HG03439 (cell line): ENCODE results near the gene UQCR10.

Experiments used
- ATAC-seq: cut with Tn5 transposase; IDR thresholded peaks from one replicate; pipeline ENCODE4 v1.9.1; 2021; ENCODE audit warnings: mild to moderate bottlenecking, moderate library complexity; ENCODE audit not compliant: unreplicated experiment

The UQCR10 gene

DNA sequence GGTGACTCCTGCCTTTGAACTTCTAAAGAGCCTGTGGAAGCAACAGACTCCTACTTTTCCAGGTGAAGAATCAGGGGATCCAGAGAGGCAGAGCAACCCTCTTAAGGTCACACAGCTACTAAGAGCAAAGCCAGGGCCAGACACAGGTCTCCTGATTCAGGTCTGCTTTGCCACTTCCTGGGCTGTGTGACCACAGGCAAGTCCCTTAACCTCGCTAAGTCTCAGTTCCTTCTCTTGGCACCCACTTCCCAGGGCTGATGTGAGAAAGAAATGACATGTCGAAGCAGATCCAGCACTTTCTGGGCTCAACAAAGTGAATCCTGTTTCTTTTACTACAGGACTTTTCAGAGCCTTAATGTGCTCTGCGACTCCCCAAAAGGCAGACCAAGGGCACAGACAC lies 30.2 kb downstream of the UQCR10 start:
- no peak for ATAC-seq

DNA sequence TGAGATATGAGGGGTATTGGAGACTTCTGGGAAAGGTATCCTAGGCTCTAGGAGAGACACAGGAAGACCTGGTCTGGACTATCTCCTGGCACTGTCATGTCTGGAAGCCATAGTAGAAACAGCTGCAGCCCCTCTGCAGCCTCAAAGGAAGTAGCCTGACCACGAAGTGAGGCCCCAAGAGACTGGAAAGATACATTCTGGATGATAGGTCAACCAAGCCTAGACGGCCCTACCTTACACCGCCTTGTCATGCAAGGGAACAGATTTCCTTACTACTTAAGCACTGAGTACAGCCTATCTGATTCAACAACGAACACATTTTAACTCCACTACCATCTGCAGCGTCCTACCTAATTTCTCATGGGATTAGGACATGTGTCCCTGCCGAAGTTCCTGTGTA lies 31.1 kb downstream of the UQCR10 start:
- ATAC-seq, result no peak

DNA sequence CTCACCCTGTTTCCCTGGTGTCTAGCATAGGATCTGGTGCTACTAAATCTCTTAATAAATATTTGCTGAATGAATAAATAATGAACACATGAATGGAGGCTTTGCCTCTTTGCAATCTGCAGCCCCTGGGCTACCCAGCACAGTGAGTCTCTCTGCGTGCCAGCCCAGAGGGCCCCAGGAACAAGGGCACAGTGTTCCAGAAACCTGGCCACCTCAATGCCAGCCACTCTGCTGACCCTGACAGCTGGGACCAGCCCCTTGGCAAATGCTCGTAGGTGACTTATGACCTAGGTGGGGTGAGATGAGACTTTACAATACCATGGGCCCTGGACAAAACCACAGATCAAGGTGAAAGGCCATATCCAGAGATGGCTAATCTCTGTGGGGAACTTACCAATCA lies 31.6 kb downstream of the UQCR10 start:
- ATAC-seq, result no peak

DNA sequence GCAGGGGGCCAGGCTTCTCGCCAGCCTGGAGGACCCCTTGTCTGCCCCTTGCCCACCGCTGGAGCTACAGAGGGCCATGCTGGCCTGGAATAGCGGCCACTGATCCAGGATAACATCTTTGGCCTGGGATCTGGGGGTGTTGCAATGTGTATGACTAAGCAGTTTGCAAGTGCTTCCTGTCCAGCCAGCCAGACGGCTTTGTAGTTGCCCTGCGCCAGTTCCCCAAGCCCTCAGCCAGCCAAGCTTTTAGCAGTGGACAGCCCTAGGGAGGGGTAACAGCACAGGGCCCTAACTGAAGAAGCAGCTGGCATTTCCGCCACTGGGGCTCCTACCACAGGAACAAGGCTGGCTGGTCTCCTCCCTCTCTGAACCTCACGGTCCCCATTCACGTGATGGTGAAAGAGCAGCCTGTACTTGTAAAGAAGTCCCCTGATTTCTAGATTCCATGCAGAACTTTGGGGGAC lies 32.1 kb downstream of the UQCR10 start:
- no peak for ATAC-seq

DNA sequence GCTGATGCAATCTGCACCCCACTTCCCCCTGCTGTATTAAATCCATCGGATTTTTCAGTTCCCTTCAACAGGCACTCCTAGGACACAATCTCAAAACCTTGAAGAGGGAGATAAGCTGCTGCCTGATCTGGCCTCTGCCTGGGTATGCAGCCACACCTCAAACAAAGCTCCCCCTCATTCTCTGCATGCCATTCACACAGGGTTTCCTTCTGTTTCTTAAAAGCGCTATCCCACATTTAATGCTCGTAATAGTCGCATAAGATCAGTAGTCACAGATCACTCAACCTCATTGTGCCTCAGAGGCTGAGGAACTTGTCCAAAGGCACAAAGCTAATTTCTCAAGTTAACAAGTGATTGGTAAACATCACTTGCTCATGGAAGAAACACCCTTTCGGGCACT lies 34.0 kb downstream of the UQCR10 start:
- no peak for ATAC-seq

DNA sequence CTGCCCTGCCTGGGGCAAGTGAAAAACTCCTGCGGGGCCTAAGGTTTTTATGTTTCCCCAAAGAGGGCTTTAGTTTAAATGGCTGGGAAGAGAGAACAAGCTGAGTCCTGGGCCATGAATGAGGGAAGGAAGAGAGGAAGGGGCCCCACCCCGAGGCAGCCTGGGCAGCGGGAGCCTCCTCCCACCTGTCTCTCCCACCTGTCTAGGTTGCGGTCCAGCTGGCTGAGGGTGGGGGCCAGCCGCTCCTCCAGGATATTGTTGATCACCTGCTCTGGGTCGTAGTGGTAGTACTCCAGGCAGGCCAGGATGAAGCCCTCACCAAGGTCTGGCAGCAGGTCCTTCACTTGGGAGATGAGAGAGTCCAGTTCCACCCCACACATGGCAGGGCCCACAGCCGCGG lies 34.6 kb downstream of the UQCR10 start:
- ATAC-seq, result no peak

DNA sequence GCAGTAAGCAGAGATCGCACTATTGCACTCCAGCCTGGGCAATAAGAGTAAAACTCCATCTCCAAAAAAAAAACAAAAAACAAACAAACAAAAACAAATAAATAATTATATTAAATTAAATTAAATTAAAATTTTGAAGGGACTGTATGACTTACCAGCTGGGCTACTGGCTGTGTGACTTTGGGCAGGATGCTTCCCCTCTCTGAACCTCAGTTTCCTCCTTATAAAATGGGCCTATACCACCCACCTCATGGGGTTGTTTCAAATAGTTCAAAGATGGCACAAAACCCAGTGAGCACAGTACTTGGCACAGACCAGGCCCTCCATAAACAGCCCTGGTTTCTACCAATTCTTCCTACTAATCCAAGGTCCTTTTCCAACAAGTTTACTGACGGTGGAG lies 36.0 kb downstream of the UQCR10 start:
- no peak for ATAC-seq

DNA sequence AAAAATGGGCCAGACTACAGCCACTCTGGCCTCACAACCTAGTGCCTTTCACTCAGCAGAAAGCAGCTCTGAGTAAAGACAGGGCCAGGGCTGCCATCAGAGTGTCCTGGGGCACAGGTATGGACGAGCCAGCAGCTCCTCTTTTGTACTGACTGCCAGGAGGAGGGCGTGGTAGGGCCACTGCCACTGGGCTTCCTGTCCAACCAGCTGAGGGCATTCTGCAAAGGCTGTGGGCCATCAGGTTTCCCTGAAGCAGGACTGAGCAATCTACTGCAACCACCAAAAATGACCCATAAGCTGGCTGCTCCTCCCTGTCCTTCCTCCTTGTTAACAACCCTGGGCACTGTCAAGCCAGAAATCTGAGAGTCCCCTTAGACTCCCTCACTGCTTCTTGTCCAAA lies 37.8 kb downstream of the UQCR10 start:
- ATAC-seq, result no peak

DNA sequence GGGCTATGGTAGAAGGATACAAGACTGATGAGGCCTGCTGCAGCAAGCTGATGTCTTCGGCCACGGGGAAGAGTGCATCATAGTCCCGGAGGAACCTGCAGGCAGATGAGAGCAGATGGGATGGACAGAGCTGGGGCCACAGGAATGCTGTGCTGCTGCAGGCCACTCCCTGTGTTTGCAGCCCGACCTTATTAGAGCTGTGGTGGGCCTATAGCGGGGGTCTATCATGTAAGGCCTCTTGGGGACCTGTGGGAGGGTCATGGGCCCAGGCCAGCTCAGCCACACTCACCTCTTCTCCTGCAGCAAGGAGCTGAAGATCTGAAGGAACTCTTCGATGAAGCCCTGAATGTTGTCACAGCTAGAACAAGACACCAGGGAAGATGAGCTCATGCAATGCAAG lies 39.0 kb downstream of the UQCR10 start:
- ATAC-seq, result no peak

DNA sequence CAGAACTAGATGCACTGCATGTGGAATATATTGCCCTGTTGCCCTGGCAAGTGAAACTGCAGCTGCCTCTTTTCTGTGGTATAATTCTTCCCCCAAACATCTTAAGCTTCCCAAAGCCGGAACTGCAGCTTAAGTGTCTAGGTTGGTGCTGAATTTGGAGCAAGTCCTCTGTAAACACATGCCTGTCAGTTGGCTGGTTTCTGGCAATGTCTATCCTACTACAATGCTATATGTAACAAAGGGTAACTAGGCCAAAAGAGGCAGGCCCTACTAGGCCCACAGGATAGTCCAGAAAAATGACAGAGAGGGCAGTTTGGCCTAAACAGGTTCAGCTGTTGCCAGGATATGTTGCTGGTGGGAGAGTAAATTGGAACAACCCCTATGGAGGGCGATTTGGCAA lies 43.0 kb downstream of the UQCR10 start:
- no peak for ATAC-seq

DNA sequence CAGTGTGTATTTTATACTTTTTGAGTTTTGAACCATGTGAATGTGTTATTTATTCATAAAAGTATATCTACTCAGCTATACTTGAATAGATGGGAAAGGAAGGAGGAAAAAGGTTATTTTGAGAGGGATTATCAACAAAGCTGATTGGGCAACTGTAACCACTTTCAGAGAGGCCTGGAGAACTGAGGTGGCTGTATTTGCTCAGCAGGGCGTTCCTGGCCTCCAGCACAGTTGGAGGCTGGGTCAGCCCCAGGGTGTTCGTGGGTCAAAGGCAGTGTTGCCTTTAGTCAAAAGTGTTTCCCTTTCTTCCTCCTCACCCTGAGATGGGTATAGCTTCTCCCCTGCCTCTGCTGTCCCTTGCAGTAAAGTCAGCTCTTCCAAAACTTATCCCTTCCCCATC lies 44.2 kb downstream of the UQCR10 start:
- ATAC-seq, result no peak

DNA sequence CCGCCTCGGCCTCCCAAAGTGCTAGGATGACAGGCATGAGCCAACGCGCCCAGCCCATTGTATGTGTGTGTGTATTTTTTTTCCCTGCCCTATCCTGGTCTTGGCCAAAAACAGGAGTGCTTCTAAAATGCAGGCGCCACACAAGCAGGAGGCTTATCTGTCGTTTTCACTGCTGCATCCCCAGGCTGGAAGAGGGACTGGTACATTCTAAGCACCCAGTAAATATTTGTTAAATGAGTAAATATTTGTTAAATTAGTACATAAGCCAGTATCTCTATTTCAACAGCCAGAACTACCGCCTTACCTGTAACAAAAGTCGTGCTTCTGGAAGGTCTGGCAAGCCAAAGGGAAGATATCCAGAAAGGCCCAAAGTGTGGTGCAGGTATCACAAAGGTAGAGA lies 46.0 kb downstream of the UQCR10 start:
- ATAC-seq, result no peak

DNA sequence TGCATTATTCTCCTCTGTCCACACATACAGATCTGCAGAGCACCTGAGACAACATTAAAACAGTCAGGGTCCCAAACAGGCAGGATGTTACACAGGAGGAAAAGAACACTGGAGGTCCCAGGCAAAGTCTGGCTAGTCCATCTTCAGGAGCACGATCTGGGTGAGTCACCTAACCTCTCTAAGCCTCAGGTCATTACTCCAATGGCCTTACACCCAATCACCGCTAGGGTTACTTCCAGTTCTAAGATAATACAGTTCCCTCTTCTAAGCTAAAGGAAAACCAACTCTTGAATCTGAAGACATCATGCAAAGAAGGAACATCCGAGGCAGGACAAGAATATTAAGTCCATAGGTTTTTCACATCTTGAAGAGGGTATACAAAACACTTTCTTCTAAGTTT lies 46.4 kb downstream of the UQCR10 start:
- no peak for ATAC-seq

DNA sequence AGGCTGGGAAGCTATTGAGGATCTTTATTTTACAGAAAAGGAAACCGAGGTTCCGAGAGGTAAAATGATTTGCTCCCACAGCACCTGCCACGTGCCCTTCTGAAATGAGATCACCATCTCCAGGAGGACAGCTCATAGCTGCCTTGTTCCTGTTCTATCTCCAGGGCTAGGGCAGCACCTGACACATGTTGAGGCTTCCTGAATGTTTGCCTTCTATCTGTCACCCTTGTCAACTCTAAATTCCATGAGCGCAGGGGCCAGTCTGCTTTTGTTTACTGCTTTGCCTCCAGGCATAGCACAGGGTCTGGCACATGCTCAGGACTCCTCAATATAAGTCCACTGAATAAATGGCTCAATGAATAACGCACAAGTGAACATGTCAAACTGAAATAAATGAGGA lies 46.8 kb downstream of the UQCR10 start:
- no peak for ATAC-seq

DNA sequence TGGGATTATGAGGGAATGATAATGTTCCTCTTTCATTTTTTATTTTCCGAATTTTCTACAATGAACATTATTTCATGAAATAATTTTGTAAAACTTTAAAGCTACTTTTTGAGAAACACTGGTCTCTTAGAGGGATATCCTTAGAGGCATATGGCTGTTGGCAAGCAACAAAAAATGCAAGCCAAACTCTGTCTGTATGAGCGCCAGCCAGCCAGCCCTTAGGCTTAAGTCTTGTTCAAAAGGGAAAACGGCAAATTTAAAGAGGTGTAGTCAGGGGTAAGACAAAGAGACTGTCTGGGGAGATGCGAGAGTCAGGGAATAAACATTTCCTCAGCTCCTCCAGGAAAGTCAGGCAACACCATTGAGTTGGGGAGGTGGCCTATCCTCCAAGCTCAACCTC lies 48.4 kb downstream of the UQCR10 start:
- no peak for ATAC-seq

DNA sequence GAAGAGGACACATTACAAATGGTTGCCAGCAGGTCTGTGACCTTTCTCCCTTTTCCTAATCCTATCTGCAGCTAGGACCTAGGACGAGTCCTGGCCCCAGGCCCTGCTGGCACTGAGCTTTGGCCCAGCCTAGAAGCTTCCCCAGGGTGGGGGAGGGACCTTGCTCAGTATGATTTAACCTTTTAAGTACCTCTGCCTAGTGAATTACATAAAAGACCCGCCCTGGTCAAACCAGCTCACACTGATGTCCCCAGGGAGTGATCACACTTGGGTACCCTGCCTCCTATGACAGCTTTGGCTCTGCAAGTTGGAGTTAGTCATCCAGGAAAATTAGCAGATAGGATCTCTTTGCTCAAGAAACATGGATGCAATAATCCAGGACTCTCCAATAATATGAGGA lies 49.0 kb downstream of the UQCR10 start:
- no peak for ATAC-seq

DNA sequence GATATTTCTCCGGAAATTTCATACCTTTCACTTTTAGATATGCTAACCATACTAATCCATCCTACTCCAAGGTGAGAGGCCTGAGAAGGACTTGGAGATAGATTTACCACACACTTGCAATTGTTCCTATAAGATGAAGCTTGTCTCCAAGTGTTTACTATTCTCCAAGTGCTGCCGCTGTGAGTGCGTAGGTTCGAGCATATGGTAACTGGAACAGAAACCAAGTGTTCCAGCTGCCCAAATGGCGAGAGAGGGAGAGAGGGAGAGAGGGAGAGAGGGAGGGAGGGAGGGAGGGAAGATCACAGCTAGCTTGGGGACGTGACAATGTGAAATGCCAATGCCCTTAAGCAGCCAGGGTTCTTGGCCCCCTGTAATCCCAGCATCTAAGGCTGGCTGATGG lies 49.4 kb downstream of the UQCR10 start:
- ATAC-seq, result no peak

DNA sequence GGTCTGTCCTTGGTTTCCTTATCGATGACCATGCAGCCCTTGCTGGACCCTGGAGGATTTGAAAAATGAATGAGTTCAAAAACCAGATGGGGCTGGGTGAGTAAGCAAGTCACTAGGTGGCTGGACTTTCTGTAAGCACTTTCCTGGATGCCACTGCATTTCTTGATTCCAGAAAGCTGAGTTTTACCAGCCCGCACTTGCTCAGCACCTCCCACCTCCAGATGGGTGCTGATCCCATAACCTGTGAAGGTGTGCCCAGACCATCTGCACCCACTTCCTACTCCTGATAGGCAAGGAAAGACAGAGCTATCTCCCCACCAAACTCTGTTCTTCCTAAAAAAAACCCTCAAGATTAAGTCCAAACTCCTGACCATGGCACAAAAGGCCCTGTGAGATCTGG lies 49.8 kb downstream of the UQCR10 start:
- no peak for ATAC-seq

DNA sequence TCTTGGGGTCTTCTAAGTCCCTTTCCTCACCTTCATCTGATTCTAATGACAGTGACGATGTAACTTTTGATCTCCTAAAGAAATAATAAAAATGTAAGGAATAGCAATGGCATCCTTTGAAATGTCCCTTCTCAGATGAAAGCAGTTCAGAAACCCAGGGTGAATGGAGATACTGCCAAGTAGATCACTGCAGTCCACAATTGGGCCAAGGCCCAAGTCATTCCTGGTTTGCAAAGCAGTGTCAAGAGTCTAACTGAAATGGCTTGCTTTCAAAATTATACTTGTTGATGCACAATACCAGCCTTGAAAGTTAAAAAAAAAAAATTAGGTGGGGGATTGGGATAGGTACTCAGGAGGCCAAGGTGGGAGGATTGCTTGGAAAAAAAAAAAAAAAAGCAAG lies 50.6 kb downstream of the UQCR10 start:
- no peak for ATAC-seq

DNA sequence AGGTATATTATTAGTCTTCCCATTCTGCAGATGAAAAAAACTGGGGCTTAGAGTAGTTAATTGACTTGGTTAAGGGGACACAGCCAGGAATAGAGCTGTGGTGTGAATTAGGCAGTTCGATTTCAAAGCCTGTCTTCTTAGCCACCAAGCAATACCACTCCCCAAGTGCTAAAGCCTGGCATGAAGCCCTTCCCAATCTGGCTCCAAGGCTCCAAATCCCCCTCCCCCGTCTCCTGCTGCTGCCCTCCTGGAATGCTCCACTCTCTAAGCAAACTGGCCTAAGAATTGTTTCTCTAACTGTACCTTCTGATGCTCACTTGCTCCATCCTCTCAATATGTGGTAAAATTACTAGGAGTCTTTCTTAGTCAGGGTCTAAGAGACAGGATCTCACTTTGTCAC lies 52.3 kb downstream of the UQCR10 start:
- no peak for ATAC-seq
